H4 (cell line): ENCODE measurements around the gene PCDHGB4. TPM values are rescaled to one million over a fixed set of nuclear protein-coding genes. Genes with fewer than 3 reads are reported as not detected.
"Not testable (repeated sequence)": the region's sequence is repeated elsewhere in the genome, so short reads cannot be mapped to it uniquely, and the experiment has no call there.

Source experiments
- DNase-seq: peaks from one replicate; pipeline ENCODE4 v3.0.0-alpha.2; 2015; ENCODE audit warnings: low spot score
- total RNA-seq: library from RNA; depleted of rRNA; stranded (reverse); fragments of >200 nt; shearing (Covaris generic); gene quantifications from 2 replicates; pipeline ENCODE4 v1.2.3, GENCODE V29; 2014; rRNA removed

Gene PCDHGB4
- total RNA-seq = 0.16 and 0.21 TPM in 2 replicates

GRCh38 chr5:141387557-141388311, at the start of gene PCDHGB4:
Gene PCDHGB4, plus strand, starts transcription at chr5:141387698. Its CDS starts 187 bp downstream, at chr5:141387885.
- DNase-seq = not testable (repeated sequence)

- DNase-seq = peak; percentile 36
Observed at GRCh38 chr5:141338538-141339306, 48.8 kb upstream of the PCDHGB4 start, which contains the start of gene PCDHGA2. Gene PCDHGA2, plus strand, starts transcription at chr5:141338760.

GRCh38 chr5:141340781-141341354, 46.6 kb upstream of the PCDHGB4 start:
- DNase-seq = not testable (repeated sequence)

GRCh38 chr5:141342773-141343172, 44.7 kb upstream of the PCDHGB4 start:
- no peak for DNase-seq

GRCh38 chr5:141343242-141343952, 44.1 kb upstream of the PCDHGB4 start, which contains the start of gene PCDHGA3:
Gene PCDHGA3, plus strand, starts transcription at chr5:141343829. Its CDS starts 205 bp downstream, at chr5:141344034.
- DNase-seq = peak; percentile 75

GRCh38 chr5:141343953-141344463, 43.5 kb upstream of the PCDHGB4 start:
- no peak for DNase-seq

GRCh38 chr5:141345327-141345726, 42.2 kb upstream of the PCDHGB4 start:
- no peak for DNase-seq

GRCh38 chr5:141346017-141346416, 41.5 kb upstream of the PCDHGB4 start:
- not testable (repeated sequence) for DNase-seq

- DNase-seq = peak; percentile 20
Observed at GRCh38 chr5:141349917-141350619, 37.4 kb upstream of the PCDHGB4 start, which contains the start of gene PCDHGB1. Gene PCDHGB1, plus strand, starts transcription at chr5:141350099. Its CDS starts 162 bp downstream, at chr5:141350261.

GRCh38 chr5:141351591-141351990, 35.9 kb upstream of the PCDHGB4 start:
- no peak for DNase-seq

GRCh38 chr5:141354900-141355469, 32.5 kb upstream of the PCDHGB4 start, which contains the start of gene PCDHGA4:
Gene PCDHGA4, plus strand, starts transcription at chr5:141355021. Its CDS starts 87 bp downstream, at chr5:141355108.
- no peak for DNase-seq

GRCh38 chr5:141355641-141356040, 31.9 kb upstream of the PCDHGB4 start:
- no peak for DNase-seq

GRCh38 chr5:141356133-141356532, 31.4 kb upstream of the PCDHGB4 start:
- no peak for DNase-seq

GRCh38 chr5:141356950-141357349, 30.5 kb upstream of the PCDHGB4 start:
- DNase-seq = no peak

- no peak for DNase-seq
Observed at GRCh38 chr5:141359790-141360426, 27.6 kb upstream of the PCDHGB4 start, which contains the start of gene PCDHGB2. Gene PCDHGB2, plus strand, starts transcription at chr5:141359994. Its CDS starts 142 bp downstream, at chr5:141360136.

- no peak for DNase-seq
Observed at GRCh38 chr5:141360685-141361084, 26.8 kb upstream of the PCDHGB4 start.

GRCh38 chr5:141362719-141363118, 24.8 kb upstream of the PCDHGB4 start:
- no peak for DNase-seq

GRCh38 chr5:141363952-141364660, 23.4 kb upstream of the PCDHGB4 start, which contains the start of gene PCDHGA5:
Gene PCDHGA5, plus strand, starts transcription at chr5:141364162. Its CDS starts 169 bp downstream, at chr5:141364331.
- DNase-seq = no peak
